Ovary (tissue), 3 donors: ENCODE measurements around the gene SEMA3G.

Experiments used
- CTCF ChIP-seq, 3 donors: fragments of 450-650 bp in 2 of 3; fragments of 200-600 bp in 1 of 3; IDR thresholded peaks; one replicate each; pipeline versions ENCODE4 v1.5.1 to v1.8.0; 2016 to 2022; ENCODE audit warnings: antibody characterized with exemption in 3 of 3, mild to moderate bottlenecking in 1 of 3
- POLR2A ChIP-seq: fragments of 450-650 bp; IDR thresholded peaks from one replicate; pipeline ENCODE4 v1.6.1; 2017; ENCODE audit warnings: antibody characterized with exemption, mild to moderate bottlenecking, moderate library complexity
- donor health status: DM: no; HTN: no; CAD: no.

GRCh38 chr3:52487788-52488691 is 43.1 kb upstream of the SEMA3G start:
- TF ChIP-seq CTCF (IDR thresholded peaks at IDR 0.05) (no peak), POLR2A (no peak)
